Stimulated activated CD8-positive, alpha-beta memory T cell treated with anti-CD3 and anti-CD28 coated beads, Interleukin-12 subunit alpha, Interleukin-12 subunit beta, amount 100 ng/mL, for 4 hours (primary cell): ENCODE results near the gene MIA3.
A peak's percentile ranks its signal among the peaks of the same experiment; 100 is the strongest.
"Not testable (repeated sequence)": the region's sequence is repeated elsewhere in the genome, so short reads cannot be mapped to it uniquely, and the experiment has no call there.

ENCODE experiments used
- DNase-seq: peaks from one replicate; pipeline ENCODE4 v3.0.0-alpha.2; 2020; ENCODE audit warnings: low read depth

The MIA3 gene, protein sequence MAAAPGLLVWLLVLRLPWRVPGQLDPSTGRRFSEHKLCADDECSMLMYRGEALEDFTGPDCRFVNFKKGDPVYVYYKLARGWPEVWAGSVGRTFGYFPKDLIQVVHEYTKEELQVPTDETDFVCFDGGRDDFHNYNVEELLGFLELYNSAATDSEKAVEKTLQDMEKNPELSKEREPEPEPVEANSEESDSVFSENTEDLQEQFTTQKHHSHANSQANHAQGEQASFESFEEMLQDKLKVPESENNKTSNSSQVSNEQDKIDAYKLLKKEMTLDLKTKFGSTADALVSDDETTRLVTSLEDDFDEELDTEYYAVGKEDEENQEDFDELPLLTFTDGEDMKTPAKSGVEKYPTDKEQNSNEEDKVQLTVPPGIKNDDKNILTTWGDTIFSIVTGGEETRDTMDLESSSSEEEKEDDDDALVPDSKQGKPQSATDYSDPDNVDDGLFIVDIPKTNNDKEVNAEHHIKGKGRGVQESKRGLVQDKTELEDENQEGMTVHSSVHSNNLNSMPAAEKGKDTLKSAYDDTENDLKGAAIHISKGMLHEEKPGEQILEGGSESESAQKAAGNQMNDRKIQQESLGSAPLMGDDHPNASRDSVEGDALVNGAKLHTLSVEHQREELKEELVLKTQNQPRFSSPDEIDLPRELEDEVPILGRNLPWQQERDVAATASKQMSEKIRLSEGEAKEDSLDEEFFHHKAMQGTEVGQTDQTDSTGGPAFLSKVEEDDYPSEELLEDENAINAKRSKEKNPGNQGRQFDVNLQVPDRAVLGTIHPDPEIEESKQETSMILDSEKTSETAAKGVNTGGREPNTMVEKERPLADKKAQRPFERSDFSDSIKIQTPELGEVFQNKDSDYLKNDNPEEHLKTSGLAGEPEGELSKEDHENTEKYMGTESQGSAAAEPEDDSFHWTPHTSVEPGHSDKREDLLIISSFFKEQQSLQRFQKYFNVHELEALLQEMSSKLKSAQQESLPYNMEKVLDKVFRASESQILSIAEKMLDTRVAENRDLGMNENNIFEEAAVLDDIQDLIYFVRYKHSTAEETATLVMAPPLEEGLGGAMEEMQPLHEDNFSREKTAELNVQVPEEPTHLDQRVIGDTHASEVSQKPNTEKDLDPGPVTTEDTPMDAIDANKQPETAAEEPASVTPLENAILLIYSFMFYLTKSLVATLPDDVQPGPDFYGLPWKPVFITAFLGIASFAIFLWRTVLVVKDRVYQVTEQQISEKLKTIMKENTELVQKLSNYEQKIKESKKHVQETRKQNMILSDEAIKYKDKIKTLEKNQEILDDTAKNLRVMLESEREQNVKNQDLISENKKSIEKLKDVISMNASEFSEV (N-terminal part only)

DNA sequence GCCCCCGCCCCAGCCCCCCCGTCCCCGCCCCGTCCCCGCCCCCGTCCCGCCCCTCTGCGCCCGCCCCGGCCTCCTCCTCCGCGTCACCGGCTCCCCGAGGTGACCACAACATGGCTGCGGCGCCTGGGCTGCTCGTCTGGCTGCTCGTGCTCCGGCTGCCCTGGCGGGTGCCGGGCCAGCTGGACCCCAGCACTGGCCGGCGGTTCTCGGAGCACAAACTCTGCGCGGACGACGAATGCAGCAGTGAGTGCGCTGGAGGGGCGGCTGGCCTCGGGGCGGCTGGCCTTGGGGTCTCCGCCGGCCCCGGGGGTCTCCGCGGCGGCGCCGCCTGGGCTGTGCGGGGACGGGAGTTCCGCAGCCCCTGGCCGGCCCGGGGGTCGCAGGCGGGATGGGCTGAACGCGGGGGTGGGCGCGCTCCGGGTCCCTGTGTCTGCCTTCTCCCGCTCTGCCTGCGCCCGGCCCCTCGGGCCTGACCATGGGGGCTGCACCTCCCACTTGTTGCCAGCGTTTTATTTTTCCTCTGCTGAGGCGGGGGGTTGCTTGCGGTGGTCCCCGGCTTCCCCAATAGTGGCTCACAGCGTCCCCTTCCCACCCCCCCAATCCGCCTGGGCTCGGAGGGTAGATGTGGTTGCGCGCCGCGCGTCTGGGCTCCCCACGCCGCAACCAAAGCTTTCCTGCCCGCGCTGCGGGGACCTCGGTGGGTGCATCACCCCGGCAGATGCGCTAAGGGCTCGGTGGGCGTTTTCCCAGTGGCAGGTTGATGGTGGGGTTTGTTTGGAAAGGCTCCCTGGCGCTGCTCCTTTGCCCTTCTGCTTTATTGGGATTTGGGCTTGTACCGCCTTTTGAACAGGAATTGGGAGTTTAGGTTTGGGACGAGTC, at the start of gene MIA3:
Gene MIA3, plus strand, starts transcription at position 97 of the 879 bp plus-strand sequence. Its CDS starts 14 bp downstream, at position 111.
- DNase-seq: peak; percentile 29

- no peak for DNase-seq
Observed at GRCh38 chr1:222570837-222571236, 47.1 kb upstream of the MIA3 start.

GRCh38 chr1:222579316-222579715, 38.6 kb upstream of the MIA3 start:
- no peak for DNase-seq

DNA sequence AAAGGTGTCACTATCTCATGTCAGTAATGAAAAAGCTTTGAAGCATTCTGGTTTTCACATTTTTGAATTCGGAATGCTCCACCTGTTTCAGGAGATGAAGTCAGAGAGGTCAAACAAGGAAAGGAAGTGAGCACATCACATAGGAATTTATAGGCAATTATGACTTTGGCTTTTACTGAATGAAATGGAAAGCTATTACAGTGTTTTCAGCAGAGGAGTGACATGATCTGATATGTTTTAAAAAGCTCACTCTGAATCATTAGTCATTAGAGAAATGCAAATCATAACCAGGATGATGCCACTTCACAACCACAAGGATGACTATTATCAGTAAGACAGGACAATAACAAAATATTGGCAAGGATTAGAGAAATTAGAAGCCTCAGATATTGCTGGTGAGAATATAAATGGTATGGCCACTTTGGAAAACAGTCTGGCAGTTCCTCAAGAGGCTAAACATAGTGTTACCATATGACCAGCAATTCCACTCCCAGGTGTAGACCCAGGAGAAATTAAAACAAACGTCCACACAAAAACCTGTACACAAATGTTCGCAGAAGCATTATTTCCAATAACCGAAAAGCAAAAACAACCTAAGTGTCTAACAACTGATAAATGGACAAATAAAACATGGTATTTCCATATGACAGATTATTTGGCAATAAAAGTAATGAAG, 35.7 kb upstream of the MIA3 start:
- no peak for DNase-seq

GRCh38 chr1:222583079-222583478, 34.8 kb upstream of the MIA3 start:
- no peak for DNase-seq

DNA sequence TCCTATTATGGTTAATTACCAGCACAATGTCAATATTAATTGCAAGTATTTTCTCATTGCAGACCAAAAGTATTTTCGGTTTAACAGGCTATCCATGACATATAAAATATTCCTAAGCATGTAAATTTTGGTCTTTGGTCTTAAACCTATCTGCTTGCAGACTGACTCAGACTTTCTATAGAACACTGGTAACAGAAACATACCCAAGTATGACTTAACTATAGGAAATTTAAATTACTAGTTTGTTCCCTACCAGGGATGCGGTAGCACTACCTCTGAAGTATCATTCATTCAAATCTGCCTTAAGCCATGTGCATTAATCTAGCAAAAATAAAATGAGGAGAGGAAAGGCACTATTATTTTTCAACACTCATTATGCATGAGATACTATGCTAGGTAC, 31.1 kb upstream of the MIA3 start:
- no peak for DNase-seq

GRCh38 chr1:222588135-222588534, 29.8 kb upstream of the MIA3 start:
- DNase-seq: no peak

- peak; percentile 69 for DNase-seq
Observed at GRCh38 chr1:222589462-222590302, 28.2 kb upstream of the MIA3 start, which contains the start of gene TAF1A. TAF1A (minus strand) TSS chr1:222589933.

- DNase-seq: no peak
Observed at GRCh38 chr1:222592171-222592570, 25.7 kb upstream of the MIA3 start.

- DNase-seq: no peak
Observed at GRCh38 chr1:222594789-222595188, 23.1 kb upstream of the MIA3 start.

GRCh38 chr1:222596696-222597095, 21.2 kb upstream of the MIA3 start:
- DNase-seq: no peak

DNA sequence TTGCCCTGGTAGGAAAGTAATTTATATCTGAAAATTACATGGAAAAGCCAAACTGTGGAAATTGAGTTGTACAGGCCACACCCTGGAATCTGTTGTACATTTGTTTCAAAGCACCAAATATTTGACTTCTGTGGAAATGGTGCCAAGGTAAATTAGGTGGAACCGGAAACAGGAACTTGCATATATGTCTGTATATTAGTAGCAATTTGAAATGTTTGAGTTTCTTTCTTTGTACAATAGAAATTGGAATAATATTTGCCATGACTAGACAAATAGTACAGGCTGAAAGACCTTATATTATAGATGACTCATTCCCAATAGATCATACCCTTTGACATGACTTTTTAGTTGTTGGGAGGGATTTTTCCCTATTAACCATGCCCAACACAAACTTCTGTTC, 17.6 kb upstream of the MIA3 start:
- DNase-seq: no peak

GRCh38 chr1:222601257-222601656, 16.6 kb upstream of the MIA3 start:
- DNase-seq: no peak

DNA sequence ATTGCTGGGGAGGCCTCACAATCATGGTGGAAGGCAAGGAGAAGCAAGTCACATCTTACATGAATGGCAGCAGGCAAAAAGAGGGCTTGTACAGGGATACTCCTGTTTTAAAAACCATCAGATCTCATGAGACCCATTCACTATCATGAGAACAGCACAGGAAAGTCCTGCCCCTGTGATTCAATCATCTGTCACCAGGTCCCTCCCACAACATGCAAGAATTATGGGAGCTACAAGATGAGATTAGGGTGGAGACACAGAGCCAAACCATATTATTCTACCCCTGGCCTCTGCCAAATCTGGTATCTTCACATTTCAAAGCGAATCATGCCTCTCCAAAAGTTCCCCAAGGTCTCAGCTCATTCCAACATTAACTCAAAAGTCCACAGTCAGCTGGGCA, 11.1 kb upstream of the MIA3 start:
- DNase-seq: no peak

GRCh38 chr1:222609111-222609510, 8.8 kb upstream of the MIA3 start:
- not testable (repeated sequence) for DNase-seq

DNA sequence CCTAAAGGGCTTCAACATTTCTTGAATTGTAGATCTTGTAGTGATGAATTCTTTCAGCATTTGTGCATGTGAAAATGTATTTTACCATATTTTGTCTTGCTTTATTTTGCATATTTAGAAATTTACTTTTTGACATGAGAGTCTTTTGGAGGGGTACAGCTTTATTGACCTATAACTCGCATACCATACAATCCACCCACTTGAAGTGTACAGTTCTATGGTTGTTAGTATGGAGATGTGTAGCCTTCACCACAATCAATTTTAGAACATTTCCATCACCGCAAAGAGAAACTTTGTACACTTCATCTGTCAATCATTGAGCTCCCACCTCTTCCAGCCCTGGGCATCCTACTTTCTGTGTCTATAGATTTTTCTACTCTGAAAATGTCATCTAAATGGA, 7.2 kb upstream of the MIA3 start:
- DNase-seq: no peak

- DNase-seq: no peak
Observed at GRCh38 chr1:222613627-222614026, 4.3 kb upstream of the MIA3 start.

GRCh38 chr1:222616525-222616924, 1.4 kb upstream of the MIA3 start:
- DNase-seq: no peak

DNA sequence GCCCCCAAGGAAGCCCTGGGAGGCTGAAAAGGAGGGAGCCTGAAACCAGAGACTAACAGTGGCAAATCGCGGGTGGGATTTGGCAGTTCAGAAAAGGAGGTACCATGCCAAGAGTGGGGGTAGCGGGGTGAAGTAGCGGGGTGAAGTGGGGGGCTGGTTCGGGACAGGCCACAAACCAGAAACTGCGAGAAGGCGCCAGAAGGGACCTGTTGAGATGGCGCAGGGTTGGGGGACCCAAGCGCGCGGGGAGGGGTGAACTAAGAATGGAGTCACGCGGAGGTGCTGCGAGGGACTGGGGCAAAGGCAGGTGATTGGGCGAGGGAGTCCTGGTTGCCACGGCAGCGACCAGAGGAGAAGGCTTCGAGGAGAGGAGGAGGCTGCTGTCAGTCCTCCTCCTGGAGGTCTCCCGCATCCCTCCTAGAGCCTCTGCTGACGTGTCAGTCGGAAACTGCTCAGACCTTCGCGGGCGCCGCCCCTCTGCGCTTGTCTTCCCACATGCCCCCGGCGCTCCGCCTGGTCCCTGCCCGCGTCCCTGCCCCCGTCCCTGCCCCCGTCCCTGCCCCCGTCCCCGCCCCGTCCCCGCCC, 438 bp upstream of the MIA3 start:
- peak; percentile 84 for DNase-seq
